ENCODE results near the gene CYP2C18.
"Not testable (repeated sequence)": the region's sequence is repeated elsewhere in the genome, so short reads cannot be mapped to it uniquely, and the experiment has no call there.

DNA sequence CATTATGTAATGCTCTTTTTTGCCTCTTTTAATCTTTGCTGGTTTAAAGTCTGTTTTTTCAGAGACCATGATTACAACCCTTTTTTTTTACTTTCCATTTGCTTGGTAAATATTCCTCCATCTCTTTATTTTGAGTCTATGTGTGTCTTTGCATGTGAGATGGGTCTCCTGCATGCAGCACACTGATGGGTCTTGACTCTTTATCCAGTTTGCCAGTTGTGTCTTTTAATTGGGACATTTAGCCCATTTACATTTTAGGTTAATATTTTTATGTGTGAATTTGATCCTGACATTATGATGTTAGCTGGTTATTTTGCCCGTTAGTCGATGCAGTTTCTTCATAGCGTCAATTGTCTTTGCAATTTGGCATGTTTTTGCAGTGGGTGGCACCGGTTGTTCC, 45.4 kb upstream of the CYP2C18 start:
- TF ChIP-seq, protein P1, sequence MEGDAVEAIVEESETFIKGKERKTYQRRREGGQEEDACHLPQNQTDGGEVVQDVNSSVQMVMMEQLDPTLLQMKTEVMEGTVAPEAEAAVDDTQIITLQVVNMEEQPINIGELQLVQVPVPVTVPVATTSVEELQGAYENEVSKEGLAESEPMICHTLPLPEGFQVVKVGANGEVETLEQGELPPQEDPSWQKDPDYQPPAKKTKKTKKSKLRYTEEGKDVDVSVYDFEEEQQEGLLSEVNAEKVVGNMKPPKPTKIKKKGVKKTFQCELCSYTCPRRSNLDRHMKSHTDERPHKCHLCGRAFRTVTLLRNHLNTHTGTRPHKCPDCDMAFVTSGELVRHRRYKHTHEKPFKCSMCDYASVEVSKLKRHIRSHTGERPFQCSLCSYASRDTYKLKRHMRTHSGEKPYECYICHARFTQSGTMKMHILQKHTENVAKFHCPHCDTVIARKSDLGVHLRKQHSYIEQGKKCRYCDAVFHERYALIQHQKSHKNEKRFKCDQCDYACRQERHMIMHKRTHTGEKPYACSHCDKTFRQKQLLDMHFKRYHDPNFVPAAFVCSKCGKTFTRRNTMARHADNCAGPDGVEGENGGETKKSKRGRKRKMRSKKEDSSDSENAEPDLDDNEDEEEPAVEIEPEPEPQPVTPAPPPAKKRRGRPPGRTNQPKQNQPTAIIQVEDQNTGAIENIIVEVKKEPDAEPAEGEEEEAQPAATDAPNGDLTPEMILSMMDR (IDR thresholded peaks at IDR 0.05), result not testable (repeated sequence)
- not testable (repeated sequence) for TF ChIP-seq ZFX (IDR thresholded peaks at IDR 0.05; ENCODE audit: borderline replicate concordance)

Measured in 22Rv1 (cell line).